HPDE6-E6E7 (cell line): ENCODE results near the gene TBRG4.
A peak's percentile ranks its signal among the peaks of the same experiment; 100 is the strongest.
"Not testable (repeated sequence)": the region's sequence is repeated elsewhere in the genome, so short reads cannot be mapped to it uniquely, and the experiment has no call there.

ENCODE experiments used
- DNase-seq: peaks from one replicate; pipeline ENCODE4 v3.0.0; 2011; ENCODE audit warnings: missing footprints; ENCODE audit errors: extremely low spot score

Gene TBRG4

DNA sequence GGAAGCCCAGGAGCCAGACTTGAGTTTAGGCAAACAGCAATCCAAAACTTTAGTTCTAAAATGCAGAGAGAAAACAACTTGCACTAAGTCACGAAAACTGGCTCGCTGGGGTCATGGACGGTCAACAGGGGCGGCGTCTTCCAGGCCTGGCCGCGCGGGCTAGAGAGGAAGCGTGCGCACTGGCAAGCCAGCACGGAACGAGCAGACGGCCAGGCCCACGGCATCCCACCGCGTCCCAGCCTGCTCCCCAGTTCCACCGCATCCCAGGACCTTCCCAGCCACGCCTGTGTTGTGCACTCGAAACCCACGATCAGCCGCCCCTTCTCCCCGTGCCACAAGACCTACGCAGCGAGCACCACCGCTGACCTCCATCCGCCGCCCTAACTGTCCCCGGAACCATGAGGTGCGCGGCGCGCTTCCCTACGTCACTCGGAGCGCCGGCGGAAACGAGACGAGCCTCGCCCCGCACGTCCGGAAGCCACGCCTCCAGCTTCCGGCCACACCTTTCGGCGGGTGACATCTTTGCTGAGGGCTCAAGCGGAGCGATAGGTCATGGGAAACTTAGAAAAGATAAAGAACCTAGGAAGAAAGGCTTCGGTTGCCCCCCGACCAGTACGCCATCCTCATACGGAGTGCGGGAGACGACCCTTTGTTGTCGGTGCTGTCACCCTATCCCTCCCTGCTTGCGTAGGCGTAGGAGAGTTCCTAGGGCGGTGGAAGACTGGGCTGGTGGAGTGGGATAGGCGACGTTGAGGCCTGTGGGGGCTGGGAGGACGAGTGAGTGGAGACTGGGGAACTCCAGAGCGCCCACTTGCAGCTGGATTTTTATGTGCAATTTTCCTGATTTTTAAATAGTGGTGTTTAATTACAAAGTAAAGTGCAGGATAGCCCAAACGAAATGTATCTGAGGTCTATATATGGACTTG is at the start of gene TBRG4:
Gene TBRG4 (minus strand): TSS at position 400 of the 926 bp plus-strand sequence. CDS start 2,460 bp downstream, outside the sequence.
- DNase-seq, result peak; percentile 87

DNA sequence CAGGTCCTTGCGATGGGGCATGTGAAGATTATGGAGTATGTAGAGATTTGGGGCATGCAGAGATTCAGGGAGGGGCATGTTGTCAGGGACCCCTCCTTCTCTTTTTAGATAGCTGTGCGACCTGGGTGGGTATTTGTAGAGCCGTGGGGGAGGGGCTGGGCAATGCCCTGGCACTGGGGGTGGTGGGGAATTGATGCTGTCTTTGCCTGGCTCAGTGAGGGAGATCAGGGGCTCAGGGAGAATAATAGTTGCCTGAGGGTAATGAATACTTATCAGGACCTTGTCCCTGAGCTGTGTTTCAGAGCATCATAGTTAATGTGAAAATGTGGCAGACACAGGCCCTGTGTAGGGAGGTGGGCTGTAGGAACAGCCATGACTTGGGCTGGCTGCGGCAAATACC is 49.6 kb upstream of the TBRG4 start:
- DNase-seq, result no peak

DNA sequence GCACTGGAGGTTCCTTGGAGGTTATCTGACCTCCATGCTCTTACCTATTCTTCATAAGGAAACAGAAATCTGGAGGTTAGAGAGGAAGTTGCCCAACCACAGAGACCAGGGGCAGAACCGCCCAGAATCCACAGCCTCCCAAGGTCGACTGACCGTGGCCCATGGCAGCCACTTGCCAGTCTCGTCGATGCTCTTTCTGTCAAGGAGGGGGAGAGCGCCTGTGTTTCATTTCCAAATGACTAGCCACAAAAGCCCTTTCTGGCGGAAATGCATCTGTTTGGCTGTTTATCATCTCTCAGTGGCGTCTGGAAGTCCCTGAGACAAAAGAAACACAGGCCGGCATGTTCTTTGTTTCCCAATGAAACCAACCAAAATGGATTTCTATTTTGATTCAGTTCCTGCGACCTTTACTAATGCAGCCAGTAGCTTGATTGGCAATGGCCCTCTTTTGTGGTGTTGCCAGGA is 49.0 kb upstream of the TBRG4 start:
- DNase-seq, result no peak

DNA sequence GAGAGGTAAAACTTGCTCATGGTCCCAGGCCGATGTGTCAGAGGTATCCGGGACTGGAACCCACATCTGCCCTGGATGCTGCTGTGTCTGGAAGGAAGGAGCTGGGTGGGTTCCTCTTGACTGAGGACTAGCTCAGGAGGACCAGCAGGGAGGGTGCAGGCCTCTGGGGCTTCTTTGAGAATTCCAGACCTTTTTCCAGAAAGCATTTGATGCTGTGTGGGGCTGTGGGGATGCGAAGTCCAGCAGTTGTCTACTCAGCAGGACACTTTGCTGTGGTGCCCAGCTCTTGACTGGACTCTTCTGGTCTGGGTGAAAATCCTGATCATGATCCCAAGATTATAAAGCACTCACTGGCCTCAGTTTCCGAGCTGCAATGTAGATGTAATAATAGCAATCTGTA is 47.8 kb upstream of the TBRG4 start:
- no peak for DNase-seq

DNA sequence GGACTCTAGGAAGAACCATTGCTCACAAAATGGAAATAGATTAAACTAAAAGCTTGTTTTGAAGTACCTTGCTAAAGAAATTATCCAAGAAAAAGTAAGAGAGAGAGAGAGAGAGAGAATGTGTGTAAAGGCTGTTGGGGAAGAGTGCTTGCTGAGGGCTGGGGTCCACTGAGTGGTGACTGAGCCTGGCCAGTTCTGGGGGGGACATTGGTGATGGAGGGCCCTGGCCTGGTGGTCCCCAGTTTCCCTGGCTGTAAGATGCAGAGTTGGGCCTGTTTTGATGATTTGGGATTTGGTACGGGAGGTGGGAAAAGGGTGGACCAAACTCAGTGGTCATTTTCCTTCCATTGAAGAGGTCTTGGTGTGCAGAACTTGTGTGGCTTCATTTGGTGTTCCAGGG is 47.0 kb upstream of the TBRG4 start:
- DNase-seq, result no peak

DNA sequence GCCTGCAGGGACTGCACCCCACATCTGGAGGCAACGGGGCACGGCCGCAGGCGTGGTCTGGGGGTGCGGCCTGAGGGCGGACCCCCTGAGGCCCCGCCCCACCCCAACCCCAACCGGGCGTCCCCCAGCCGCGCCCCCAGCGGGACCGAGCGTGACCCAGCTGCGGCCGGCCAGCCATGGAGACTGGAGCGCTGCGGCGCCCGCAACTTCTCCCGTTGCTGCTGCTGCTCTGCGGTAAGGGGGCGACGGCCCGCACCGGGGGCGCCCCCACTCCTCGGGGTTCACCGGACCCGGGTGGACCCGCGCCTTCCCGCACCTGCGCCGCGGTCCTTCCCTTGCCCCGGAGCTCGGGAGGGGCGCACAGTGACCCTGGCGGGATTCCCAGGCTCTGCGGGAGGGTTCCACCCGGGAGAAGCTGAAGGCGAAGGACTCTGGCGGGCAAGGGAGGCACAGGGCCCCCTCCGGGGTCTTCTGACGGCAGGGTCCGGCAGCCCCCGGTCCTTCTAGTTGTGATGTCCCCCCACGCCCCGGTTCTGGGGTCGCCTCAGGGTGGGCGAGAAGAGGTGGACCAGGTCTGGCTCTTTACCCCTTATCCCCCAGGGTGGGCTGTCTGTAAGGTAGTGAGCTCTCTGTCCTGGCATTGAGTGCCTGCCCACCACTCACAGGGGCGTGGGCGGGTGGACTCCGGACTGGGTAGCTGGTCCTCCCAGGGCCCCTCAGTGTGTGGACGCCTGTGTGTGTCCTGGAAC is 46.3 kb upstream of the TBRG4 start, which contains the start of gene RAMP3:
Gene RAMP3 (plus strand): TSS at position 139 of the 749 bp plus-strand sequence. CDS start 38 bp downstream, at position 177.
- no peak for DNase-seq

DNA sequence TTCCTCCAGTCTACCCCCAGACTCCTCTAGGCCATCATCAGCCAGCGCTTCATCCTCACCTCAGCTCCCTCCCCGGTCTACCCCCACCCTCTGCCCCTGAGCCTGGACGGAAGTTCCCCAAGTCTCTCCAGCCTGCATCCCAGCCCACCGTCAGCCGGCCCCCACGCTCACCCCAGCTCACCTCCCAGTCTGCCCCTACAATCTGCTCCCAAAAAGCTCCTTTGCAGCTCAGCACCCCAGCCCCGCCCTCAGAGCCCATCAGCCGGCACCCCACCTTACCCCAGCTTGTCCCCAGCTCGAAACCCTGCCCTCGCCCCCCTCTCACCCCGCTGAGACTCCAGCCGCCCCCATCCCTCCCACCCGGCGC is 45.8 kb upstream of the TBRG4 start:
- DNase-seq, result no peak

DNA sequence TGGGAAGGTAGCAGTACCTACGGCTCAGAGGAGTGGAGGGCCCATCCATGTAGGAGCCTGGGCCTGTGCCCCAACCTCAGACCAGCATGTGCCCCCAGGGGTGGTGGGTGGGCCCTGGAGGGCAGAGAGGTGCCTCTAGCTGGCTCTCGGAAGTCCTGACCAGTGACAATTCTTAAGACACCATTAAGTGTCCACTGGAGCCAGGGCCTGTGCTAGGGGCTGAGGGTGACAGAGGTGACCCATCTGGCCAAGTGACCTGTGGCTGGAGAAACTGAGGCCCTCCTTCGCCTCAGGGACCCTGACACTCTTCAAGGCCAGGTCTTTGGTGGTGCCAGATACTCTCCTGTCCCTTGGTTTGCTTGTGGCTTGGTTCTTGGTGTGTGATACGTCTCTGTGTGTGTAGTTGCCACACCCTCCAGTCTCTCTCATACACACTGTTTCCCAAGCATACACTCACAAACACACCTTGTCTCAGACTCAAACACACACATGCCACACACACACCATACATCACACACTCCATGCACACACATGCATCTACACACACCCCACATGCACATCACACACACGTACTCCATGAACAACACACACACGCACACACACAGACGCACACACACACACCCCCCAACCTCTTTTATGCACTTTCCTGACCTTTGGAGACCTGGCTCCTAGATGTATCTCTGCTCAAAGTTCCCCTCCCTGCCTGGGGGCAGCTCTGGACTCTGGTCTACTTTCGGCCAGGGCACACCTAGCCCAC is 45.2 kb upstream of the TBRG4 start:
- no peak for DNase-seq

DNA sequence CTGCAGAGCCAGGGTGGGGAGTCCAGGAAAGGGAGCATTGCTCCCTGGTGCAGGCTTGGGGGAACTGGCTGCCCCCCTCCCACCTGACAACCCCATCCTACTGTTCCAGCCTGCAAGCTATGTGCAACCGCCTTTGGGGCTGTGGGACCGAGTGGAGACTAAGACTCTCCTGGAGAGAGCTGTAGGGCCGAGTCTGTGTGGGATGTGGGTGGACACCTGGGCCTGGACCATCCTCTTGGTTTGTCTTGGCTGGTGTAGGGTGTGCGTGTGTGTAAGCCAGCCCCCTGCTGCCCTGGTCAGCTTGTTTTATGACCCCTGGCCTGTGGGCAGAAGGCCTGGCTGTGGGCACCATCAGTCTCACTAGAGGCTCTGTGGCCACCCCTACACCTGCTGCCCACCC is 44.4 kb upstream of the TBRG4 start:
- no peak for DNase-seq

DNA sequence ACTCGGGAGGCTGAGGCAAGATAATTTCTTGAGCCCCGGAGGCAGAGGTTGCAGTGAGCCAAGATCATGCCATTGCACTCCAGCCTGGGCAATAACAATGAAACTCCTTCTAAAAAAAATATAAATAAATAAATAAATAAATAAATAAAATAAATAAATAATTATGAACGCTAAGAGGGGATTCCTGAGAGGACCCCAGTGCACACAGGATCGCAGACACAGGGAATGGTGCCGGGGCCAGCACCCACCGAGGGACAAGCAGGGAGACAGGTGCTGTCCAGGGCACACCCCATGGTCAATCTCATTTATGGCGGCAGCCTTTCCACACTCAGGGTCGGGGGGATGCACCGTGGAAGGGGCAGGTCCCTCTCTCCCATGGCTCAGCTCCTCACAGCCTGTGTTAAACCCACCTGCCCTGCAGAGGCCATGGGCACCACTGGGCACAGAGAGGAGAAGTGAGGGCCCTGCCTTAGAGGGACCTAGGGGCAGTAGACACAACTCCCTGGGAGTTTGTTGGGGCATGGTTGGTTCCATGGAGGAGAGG is 43.9 kb upstream of the TBRG4 start:
- no peak for DNase-seq

DNA sequence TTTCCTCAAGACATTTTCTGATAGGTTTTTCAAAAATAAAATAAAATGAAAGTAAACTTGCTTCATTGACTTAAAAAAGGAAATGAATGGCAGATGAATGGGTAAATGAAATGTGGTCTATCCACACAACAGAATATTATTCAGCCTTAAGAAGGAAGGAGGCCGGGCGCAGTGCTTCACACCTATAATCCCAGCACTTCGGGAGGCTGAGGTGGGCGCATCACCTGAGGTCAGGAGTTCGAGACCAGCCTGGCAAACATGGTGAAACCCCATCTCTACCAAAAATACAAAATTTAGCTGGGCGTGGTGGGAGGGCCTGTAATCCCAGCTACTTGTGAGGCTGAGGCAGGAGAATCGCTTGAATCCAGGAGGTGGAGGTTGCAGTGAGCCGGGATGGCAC is 42.4 kb upstream of the TBRG4 start:
- not testable (repeated sequence) for DNase-seq

DNA sequence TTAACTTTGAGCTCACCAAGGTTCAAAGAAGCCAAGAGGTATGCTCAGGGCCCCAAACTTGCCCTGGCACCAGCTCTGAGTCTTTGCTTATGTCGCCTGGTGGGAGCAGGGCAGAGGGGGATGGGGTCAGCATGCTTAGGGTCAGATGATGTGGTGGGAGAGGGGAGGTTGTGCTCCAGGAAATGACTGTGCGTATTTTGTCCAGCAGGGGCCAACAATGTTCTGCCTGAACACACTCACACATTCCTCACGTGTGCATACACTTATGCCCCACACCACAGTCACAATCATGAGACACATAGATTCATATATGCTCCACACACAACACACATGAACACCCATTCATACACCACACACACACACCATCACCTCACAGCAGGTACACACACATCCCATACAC is 41.7 kb upstream of the TBRG4 start:
- DNase-seq, result no peak

DNA sequence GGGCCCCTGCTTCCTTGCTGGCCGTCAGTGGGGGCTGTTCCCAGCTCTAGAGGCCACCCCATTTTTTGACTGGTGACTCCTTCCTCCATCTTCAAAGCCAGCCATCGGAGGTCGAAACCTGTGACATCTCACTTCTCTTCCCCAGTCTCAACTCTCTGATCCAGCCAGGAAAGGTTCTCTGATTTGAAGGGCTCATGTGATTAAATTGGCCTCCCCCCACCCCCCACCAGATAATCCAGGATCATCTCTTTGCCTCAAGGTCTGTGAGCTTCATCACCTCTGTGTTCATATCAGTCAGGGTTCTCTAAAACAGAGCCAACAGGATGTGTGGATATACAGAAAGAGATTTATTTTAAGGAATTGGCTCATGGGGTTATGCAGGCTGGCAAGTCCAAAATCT is 40.5 kb upstream of the TBRG4 start:
- no peak for DNase-seq

DNA sequence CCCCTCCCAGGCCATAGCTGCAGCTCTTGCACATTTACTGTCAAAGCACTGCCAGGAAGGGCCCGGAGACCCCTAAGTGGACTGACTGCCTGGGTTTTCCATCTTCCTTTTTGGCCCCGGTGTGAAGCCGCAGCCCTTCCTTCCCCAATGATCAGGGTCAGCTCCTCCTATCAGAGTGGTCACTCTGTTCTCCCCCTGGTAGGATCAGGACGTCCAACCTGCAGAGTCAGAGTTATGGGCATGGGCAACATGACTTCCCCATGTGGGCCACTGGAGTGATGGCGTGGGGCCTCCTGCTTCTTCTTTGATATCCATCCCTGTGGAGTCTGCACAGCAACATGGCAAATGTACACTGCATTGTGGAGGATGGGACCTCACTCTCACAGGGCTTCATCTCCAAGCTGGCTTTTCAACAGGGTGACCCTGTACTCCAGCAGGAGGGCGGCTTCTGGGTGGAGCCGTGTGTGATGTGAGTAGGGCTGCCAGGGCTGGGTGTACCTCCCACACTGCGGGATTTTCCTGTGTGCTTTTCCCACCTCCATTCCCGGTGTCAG is 39.7 kb upstream of the TBRG4 start:
- no peak for DNase-seq

DNA sequence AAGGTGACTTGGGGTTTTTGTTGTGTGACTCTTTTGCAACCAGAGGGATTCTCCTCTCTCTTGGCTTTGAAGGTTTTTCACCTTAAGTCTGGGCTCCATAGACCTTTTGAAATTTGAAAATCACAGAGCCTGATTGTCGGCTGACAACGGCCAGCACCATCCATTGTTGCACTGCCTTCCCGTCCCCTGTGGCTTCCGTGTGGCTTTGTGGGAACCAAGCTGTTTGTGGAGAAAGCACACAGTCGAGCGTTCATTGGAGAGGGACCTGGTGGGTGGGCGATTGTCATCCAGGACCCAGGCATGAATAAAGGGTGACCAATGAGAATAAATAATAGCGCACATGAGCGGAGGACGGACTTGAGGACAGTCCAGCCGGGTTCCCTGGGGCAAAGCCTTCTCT is 38.7 kb upstream of the TBRG4 start:
- no peak for DNase-seq

DNA sequence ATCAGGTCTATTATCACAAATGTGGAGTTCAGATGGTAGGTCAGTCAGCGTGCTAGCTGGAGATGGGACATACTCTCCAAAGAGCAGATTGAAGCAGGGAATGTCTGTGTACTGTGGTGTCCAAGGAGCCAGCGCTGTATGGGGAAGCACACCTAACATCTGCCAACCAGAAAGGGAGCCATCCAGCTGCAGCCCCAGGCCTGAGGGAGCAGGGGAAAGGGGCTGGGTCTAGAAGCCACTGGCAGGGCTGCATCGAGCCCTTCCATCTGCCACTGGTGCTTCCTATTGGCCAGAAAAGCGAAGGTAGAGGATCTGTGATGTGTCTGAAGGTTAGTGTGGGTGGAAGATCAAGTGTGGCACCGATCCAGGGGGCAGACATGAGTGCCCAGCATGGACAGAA is 38.1 kb upstream of the TBRG4 start:
- DNase-seq, result no peak

DNA sequence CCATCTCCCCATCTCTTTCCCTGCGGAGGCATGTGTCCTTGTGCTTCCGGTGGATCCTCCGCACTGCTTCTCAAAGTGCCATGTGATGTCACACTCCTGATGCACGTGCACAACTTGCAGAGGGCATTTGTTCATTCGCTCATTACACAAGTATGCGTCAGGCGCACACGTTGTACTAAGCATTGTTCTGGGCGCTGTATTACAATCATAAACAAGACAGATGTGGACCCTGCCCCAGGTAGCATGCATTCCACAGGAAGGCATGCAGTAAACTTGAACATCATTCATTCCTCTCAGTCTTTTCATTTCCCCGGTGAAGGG is 37.1 kb upstream of the TBRG4 start:
- no peak for DNase-seq

DNA sequence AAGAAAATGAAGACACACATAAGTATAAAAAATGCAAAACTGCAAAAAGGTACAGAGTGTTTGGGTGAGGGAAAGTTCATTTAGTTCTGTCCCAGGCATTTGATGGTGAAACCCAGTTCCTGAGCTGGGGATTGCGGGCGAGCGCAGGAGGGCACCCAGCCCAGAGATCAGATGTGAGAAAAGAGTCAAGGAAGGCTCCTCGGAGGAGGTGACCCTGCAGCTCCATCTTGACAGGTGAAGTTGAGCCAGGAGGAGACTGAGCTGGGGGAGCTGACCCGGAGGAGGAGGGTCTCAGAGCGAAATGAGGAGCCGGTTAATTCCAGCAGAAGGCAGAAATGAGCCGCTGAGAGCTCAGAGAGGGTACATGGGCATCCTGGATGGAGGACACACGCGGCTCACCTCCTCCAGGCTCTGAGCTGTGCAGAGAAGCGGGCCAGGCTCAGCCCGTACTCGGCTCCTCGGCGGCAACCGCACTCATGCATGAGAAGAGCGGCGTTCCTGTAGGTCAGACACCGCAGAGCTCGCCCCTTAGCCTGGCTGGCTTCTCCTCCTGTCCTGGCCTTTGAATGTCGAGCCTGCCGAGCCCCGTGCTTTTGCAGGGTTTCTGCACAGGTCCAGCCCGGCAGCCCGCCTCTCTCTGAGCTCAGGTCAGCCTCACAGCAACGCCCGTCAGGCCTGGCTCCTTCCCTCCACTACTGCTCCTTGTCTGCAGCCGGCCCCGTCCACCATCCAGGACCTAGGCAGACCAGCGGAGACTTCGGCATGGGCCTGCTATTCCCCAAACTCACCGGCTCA is 36.6 kb upstream of the TBRG4 start:
- no peak for DNase-seq

DNA sequence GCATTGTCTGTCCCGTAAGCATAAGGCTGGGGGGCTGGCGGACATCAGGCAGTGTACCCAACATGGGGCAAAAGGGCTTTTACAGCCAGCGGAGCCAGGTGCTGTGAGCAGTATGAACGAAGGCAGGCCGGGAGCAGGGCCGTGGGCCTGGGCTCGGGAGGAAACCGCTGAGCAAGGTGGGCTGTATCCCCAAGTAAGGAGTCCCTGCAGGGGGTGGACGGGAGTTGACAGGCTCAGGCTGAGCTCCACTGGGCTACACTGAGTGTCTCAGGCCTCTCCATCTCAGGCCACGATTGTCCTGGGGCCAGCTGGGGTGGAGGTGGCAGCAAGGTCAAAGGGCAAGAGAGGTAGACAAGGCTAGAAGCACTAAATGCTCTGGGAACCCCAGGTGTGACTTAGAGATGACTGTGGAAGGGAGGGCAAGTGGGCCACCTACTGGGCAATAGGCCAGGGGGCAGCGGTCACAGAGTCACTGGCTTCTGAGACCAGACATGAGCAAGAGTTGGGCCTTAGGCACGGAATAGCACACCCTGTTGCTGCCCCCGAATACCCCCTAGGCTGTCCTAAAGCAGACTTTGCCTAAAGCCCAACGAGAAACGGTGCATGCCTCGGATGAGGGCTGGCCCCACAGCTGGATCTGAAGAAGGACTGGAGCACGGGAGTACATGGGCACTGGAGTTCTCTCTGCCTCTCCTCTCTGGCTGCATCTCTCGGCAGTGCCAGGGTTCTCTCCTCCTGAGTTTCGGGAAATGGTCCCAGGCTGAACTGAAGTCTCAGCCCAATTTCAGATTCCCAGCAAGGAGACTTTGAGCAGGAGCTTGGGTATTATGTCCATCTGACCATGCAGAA is 35.3 kb upstream of the TBRG4 start:
- DNase-seq, result no peak

DNA sequence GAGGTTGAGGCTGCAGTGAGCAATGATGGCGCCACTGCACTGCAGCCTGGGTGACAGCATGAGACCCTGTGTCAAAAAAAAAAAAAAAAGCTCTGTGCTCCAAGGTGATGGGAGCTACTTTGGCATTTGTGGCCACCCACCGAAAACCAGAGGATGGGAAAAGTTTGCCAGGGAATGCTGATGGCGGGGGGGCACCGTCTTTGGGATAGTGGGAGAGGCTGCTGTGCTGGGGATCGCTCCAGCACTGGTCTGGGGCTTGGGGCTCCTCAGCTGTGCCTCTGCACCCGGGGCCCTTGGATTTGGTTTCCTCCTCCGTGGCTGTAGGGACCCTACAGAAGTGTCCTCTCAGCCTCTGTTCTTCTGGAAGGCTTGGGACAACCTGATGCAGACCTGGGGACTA is 34.4 kb upstream of the TBRG4 start:
- no peak for DNase-seq
